GM18868 (cell line): Measurements from ENCODE around the gene SUGCT.

ENCODE experiments used
- ATAC-seq: cut with Tn5 transposase; IDR thresholded peaks from one replicate; pipeline ENCODE4 v1.9.1; 2021; ENCODE audit warnings: mild to moderate bottlenecking, moderate library complexity; ENCODE audit not compliant: unreplicated experiment

Gene SUGCT

GRCh38 chr7:40549372-40550039 is 414.7 kb downstream of the SUGCT start:
- ATAC-seq, result no peak

DNA sequence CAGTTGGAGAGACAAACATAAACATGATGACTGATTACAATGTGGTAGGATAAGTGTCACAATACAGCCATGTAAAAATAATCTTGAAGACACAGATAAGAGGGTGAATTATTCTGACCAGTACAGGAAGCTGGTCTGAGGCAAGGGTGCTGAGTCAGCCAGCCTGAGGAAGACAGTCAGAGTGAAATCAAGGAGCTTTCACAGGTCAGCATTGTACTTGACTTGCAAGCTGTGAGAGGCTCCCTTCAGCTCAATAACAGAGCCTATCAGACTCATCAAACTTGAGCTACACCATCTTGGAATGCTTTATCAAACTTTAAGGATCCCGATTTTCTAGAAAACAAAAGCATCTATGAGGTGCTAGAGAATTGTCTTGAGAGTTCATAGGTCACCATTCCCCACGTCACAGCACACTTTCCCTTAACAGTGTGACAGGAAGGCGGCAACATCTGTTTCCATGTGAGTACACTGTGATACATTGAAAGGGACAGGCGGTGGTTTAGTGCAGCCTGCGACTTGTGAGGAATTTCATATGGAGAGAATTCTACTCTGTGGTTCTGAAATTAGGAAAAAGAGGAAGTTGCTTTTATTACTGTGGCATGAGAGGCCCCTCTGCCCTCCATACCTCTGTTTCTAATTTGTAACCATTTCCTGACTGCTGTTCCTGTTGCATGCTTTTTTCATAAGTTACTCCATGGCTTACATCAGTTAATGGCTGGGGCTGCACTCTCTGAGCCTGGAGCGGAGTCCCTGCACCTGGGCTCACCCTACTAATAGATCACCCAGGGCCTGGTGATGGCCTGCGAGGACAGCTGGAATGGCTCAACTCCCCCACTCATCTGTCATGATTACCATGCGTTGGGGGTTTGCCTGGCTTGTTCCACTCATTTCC is 417.1 kb downstream of the SUGCT start:
- ATAC-seq, result peak; percentile 84

- ATAC-seq, result no peak
Measured at GRCh38 chr7:40560672-40561071, 425.9 kb downstream of the SUGCT start.

GRCh38 chr7:40566879-40567278 is 432.1 kb downstream of the SUGCT start:
- no peak for ATAC-seq

GRCh38 chr7:40569326-40569725 is 434.5 kb downstream of the SUGCT start:
- no peak for ATAC-seq

GRCh38 chr7:40570223-40570622 is 435.4 kb downstream of the SUGCT start:
- no peak for ATAC-seq

DNA sequence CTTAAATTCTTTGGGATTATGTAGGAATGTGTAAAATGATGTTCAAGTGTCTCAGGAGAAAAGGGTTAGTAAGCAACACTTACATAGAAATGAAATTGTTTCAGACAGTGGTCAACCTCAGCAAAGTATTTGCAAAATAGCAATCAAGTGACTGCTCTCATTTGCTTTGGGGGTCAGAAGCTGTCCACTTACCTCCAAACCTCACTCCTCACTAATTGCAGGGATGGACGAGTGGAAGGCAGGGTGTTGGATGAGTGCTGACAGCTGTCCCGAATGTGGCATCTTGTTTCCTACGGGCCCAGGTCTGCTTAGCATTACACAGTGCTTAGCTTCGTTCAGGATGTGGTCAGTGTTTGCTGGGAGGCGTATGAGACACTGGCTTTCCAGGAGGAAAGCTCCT is 437.0 kb downstream of the SUGCT start:
- no peak for ATAC-seq

DNA sequence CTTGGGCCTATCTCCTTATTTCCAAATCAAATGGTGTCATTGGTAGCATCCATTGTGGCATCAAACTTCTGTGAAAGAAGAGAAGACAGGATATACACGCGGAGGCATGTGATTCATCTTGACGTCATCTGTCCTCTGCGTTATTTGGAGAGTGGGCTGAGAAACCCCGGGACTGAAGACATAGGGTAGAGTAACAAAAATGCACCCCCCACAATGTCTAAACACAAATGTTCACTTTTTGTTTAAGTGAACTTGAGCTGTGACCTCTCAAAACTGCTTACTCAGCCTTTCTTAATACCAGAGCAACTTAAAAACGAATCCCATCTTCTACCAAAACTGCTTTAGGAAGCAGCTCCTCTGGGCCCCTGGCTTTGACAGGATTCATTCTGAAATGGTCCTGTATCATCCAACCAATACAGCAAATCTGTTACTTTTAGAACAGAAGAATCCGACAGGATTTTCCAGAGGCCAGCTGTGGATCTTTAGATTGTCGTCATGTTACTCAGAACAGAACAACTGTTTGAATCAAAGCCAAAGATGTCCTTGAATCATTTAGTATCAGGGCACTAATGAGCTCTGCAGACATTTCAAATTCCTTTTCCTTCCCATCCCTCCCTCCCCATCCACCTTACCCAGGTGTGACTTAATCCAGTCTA is 438.1 kb downstream of the SUGCT start:
- no peak for ATAC-seq

DNA sequence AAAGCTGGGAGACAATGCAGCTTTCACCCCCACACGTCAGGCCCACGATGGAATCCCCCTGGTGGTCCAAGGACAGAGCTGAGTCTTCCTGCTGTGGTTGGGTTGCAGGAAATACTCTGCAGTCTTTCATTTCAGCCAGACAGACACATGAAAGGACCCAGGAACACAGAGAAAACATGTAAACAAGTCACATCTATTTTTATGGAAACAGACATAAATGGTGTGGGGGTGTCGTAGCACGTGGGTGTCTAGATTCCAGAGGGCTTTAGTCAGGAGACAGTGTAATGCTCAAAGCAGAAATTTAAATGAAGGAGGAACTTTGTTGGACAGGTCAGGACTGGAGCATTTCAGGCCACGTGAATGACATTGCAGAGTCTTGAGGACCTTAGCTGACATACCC is 444.6 kb downstream of the SUGCT start:
- no peak for ATAC-seq

GRCh38 chr7:40580776-40581175 is 446.0 kb downstream of the SUGCT start:
- ATAC-seq, result no peak

GRCh38 chr7:40582539-40582938 is 447.7 kb downstream of the SUGCT start:
- no peak for ATAC-seq

- no peak for ATAC-seq
Measured at GRCh38 chr7:40583667-40584444, 449.1 kb downstream of the SUGCT start.

DNA sequence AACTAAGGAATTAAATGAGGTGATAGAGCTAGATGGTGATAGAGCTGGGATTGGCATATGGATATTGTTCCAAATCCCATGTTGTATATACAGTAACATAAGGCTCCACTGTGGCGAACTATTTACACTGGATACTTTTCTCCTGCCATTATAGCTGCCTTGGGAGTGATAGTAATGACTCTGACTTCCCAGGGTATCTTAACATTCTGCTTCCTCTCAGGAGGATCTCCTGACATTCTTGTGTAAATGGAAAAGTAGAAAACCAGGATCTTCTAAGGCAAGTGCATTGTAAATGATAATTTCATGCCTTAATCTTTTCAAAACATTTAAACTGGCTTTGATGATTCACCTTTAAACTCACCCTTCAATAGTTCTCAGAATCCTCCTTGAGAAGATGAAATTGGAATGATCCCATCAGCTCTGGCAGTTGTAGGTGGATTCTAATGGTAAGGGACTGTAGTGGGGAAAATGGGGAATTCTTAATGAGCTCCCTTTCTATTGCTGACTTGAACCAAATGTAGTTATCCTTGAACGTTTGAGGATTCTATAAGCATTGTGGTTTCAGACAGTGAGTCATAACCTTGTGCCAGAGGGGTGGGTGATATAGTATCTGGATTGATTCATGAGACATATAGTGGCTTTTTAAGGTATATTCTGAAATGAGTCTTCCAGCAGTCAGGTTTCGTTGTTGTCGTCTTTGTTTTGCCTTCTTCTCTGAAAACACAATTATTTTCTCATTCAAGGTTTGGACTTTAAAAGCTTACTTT is 450.0 kb downstream of the SUGCT start:
- ATAC-seq, result no peak

- no peak for ATAC-seq
Measured at GRCh38 chr7:40586197-40586596, 451.4 kb downstream of the SUGCT start.

DNA sequence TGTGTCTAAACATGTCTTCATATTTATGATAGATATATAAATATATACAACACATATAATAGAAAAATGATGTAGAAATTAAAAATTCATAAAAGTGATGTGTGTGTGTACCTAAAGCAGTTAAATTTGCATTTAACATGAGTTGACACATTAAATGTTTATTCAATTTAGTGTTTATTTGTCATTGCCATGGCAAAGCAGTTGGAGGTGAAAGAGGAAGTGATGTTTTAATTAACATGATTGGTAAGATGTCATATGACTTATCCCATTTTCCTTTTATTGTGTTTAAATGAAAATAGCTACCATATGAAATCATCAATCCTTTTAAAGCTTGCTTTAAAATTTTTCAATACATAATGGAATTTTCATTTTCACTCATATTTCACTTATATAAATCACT is 452.6 kb downstream of the SUGCT start:
- no peak for ATAC-seq

DNA sequence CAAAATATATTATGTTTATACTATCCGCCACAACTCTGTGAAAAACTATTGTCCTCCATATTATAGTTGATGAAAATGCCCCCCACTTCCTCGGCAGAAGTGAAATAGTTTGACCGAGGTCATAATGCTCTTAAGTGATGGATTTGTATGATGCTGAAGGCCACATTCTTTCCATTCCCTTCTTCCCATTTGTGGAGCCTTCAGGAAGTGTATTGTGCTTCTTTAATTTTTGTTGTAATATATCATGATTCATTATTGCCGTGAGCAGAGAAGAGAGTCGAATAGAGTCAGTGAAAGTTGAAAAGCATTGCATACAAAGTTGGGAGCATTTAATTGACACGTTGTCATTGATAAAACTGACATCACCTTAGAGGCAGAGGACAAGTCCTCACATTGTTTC is 460.3 kb downstream of the SUGCT start:
- no peak for ATAC-seq

DNA sequence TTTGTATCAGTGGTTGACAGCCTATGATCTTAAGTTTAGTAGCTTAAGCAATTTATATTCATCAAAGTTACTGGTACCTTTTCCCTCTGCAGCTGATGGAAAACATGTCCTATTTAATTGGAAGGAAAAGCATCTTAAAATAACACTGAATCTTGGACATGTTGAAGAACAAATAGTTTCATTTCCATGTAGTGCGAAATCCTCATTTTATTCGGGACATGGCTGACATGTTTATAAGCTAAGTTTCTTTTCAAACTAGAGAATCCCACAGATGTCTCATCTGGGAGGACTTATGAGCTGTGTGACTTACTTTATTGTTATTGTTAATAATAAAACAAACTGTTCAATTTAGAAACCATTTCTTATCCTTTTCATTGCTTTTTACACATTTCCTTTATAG is 461.0 kb downstream of the SUGCT start:
- ATAC-seq, result no peak

DNA sequence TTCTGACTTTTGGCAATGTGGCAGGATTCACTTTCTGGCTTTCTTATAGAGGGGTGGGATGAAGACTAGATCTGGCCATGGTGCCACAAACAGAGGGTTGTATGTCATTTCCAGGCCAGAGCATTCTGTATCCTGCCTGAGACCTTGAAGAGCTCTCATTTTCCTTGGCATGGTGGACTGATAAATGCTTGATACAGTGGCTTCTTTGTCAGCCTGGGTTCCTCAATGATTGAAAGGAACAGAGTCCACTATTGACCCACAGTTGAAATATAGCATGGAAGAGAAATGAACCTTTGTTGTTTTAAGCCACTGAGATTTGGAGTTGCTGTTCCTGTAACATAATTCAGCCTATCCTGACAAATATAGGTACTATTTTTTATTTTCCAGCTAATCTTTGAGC is 462.7 kb downstream of the SUGCT start:
- ATAC-seq, result no peak

DNA sequence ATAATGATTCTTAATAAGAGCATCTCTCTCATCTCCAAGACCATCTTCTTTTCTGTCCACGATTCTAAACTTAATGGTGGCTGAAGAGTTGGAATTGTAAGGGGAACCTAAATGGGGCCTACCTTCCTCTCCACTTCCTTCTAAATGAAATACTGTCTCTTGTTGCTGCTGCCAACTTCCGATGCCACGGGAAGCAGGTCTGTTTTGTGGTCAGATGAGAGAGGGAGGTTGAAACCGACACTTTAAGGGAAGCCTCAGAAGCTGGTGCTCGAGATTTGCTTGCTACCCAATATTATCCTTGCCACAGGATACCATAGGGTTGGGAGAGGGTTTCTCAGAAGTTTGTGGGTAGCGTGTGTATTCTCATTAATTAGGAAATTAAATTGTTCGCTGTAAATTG is 464.1 kb downstream of the SUGCT start:
- ATAC-seq, result no peak

DNA sequence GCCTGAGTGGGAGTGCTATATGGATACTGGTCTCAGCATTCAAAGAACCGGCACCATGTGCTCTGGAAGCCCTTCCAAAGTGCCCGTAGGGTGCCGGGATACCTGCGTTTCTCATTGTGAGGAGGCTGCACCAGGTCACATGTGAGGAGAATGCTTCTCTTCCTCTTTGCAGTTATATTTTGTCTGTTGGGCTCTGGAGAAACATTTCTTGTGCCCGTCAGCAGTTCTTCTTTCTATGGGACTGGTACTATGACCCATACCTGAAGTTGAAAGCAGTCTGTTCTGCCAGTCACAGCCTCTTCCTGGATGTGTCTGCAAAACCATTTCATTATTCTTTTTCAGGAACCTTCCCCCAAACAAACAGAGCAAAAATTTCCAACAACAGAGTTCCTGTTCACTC is 465.0 kb downstream of the SUGCT start:
- ATAC-seq, result no peak
